ENCODE data around the gene SPRR1B. TPM values are rescaled to one million over a fixed set of nuclear protein-coding genes. Genes with fewer than 3 reads are reported as not detected.

The SPRR1B gene
- total RNA-seq, 3 donors from 2014 or later (not counting 1 experiment from before 2014, with no cell fraction given) = not detected

DNA sequence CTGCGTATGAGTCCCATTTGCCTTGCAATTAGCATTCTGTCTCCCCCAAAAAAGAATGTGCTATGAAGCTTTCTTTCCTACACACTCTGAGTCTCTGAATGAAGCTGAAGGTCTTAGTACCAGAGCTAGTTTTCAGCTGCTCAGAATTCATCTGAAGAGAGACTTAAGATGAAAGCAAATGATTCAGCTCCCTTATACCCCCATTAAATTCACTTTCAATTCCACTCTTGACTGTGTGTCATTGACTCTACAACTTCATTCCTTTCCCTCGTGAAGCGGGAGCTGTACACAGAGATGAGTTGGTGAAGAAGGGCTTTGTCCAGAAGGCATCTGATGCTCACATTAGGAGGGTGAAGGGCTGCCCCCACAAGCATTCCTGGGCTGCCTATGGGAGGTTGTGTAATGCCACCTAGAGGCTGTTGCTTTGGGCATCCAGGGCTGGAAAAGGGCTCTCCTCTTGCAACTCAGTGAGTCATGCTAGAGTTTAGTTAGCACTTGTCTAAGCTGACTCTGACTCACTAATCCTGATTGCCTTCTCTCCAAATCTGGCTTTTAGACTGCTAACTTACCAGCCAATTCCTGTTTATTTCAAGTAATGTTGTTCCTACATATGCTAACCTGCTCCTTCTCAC lies 1.8 kb downstream of the SPRR1B start:
- DNase-seq = no peak
- Mint-ChIP-seq H3K27ac (no peak overlapping the region), H3K4me3 (no peak overlapping the region), H3K36me3 (no peaks in the 10 kb centered on the region), H3K4me1 (no peaks in the 10 kb centered on the region), H3K9me3 (no peaks in the 10 kb centered on the region), H3K27me3 (ENCODE audit: low read depth in 2 of 2) (peaks cover 14 to 52% of the 10 kb centered on the region in 2 donors)
- Histone ChIP-seq H3K27me3 (ENCODE audit: control insufficient read depth, insufficient read depth, low read length) (no peaks in the 10 kb centered on the region), H3K27ac (ENCODE audit: low read length) (no peak overlapping the region), H3K4me3 (ENCODE audit: low read length) (no peak overlapping the region), H3K9me3 (ENCODE audit: control insufficient read depth, insufficient read depth, low read length) (no peaks in the 10 kb centered on the region), H3K4me1 (ENCODE audit: control insufficient read depth, insufficient read depth, low read length) (no peaks in the 10 kb centered on the region), H3K36me3 (ENCODE audit: control insufficient read depth, insufficient read depth, low read length) (no peaks in the 10 kb centered on the region)
- 33% methylated on average over 2 of the region's 3 CpGs for WGBS (ENCODE audit: insufficient coverage)
- peak in 1 of 3 donors; percentile 12 for ATAC-seq
- TF ChIP-seq, protein P1, sequence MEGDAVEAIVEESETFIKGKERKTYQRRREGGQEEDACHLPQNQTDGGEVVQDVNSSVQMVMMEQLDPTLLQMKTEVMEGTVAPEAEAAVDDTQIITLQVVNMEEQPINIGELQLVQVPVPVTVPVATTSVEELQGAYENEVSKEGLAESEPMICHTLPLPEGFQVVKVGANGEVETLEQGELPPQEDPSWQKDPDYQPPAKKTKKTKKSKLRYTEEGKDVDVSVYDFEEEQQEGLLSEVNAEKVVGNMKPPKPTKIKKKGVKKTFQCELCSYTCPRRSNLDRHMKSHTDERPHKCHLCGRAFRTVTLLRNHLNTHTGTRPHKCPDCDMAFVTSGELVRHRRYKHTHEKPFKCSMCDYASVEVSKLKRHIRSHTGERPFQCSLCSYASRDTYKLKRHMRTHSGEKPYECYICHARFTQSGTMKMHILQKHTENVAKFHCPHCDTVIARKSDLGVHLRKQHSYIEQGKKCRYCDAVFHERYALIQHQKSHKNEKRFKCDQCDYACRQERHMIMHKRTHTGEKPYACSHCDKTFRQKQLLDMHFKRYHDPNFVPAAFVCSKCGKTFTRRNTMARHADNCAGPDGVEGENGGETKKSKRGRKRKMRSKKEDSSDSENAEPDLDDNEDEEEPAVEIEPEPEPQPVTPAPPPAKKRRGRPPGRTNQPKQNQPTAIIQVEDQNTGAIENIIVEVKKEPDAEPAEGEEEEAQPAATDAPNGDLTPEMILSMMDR (IDR thresholded peaks at IDR 0.05) = no peak
- intact Hi-C loops (cut with micrococcal nuclease) = no loop called here

DNA sequence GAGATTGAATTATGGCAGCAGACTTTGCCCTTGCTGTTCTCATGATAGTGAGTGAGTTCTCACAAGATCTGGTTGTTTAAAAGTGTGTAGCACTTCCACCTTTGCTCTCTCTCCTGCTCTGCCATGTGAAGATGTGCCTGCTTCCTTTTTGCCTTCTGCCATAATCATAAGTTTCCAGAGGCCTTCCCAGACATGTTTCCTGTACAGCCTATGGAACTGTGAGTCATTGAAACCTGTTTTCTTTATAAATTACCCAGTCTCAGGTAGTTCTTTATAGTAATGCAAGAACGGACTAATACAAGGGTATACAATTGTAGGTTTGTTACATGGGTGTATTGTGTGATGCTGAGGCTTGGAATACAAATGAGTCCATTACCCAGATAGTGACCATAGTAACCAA lies 4.2 kb downstream of the SPRR1B start:
- H3K9me3 ChIP-seq (ENCODE audit: control insufficient read depth, insufficient read depth, low read length) = no peaks in the 10 kb centered on the region
- no peaks in the 10 kb centered on the region for H3K36me3 Mint-ChIP-seq
- H3K4me1 Mint-ChIP-seq = no peaks in the 10 kb centered on the region
- WGBS (ENCODE audit: insufficient coverage) = 83% methylated on average over 1 of the region's 1 CpG
- H3K9me3 Mint-ChIP-seq = no peaks in the 10 kb centered on the region
- TF ChIP-seq, protein P1 (IDR thresholded peaks at IDR 0.05) = no peak
- intact Hi-C loops (cut with micrococcal nuclease) = no loop called here
- no peak overlapping the region for H3K27ac ChIP-seq (ENCODE audit: low read length)
- H3K4me3 Mint-ChIP-seq = no peak overlapping the region
- DNase-seq = no peak
- H3K4me3 ChIP-seq (ENCODE audit: low read length) = no peak overlapping the region
- no peaks in the 10 kb centered on the region for H3K36me3 ChIP-seq (ENCODE audit: control insufficient read depth, insufficient read depth, low read length)
- H3K27ac Mint-ChIP-seq = no peak overlapping the region
- no peak for ATAC-seq
- H3K27me3 Mint-ChIP-seq (ENCODE audit: low read depth in 2 of 2) = peaks cover 10 to 55% of the 10 kb centered on the region in 2 donors
- no peaks in the 10 kb centered on the region for H3K4me1 ChIP-seq (ENCODE audit: control insufficient read depth, insufficient read depth, low read length)
- no peaks in the 10 kb centered on the region for H3K27me3 ChIP-seq (ENCODE audit: control insufficient read depth, insufficient read depth, low read length)

DNA sequence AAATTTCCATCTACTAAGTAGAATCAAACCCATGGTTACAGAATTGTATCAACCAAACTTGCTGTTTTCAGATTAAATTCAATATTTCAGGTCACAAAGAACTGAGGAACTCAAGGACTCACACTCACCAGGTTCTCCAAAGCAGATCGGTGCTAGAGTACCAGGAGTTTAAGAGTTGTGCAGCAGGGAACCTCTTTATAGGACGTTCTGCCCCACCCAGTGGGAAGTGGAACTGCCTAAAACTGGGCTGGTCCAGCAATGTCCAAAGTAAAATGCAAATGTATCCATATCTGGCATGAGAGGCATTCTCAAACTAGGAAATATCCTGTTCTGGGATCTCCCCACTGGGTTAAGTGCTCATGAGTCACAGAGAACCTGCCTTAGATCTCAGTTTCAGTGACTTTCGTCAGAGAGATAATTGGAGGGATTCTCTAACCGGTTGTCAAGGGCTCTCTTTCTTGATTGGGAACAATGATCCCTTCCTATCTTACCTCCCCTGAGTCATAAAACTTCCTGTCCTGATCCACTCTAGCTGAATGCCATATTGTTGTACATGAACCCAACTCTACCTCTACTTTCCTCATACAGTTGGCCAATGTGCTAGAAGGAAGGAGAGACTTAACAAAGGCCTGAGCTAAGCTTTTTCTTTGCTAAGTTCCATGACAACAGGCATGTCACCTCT lies 10.1 kb downstream of the SPRR1B start, which contains the start of gene SPRR2D:
Gene SPRR2D, minus strand, starts transcription at position 171 of the 682 bp plus-strand sequence. CDS start 774 bp downstream, outside the sequence.
- no peak for DNase-seq
- intact Hi-C loops (cut with micrococcal nuclease) = no loop called here
- H3K9me3 ChIP-seq (ENCODE audit: control insufficient read depth, insufficient read depth, low read length) = no peaks in the 10 kb centered on the region
- no peaks in the 10 kb centered on the region for H3K4me1 ChIP-seq (ENCODE audit: control insufficient read depth, insufficient read depth, low read length)
- no peak within 1 kb of the TSS for H3K27ac Mint-ChIP-seq
- H3K36me3 Mint-ChIP-seq = no peaks in the 10 kb centered on the region
- H3K4me1 Mint-ChIP-seq = no peaks in the 10 kb centered on the region
- TF ChIP-seq, protein P1 (IDR thresholded peaks at IDR 0.05) = no peak
- no peaks in the 10 kb centered on the region for H3K36me3 ChIP-seq (ENCODE audit: control insufficient read depth, insufficient read depth, low read length)
- peaks cover 18 to 73% of the 10 kb centered on the region in 2 donors for H3K27me3 Mint-ChIP-seq (ENCODE audit: low read depth in 2 of 2)
- no peak within 1 kb of the TSS for H3K4me3 Mint-ChIP-seq
- WGBS (ENCODE audit: insufficient coverage) = 78% methylated on average over 3 of the region's 4 CpGs
- no peaks in the 10 kb centered on the region for H3K9me3 Mint-ChIP-seq
- ATAC-seq = no peak
- H3K4me3 ChIP-seq (ENCODE audit: low read length) = no peak within 1 kb of the TSS
- peaks cover 5% of the 10 kb centered on the region for H3K27me3 ChIP-seq (ENCODE audit: control insufficient read depth, insufficient read depth, low read length)
- H3K27ac ChIP-seq (ENCODE audit: low read length) = no peak within 1 kb of the TSS
